KOPT-K1 (cell line): Measurements from ENCODE around the gene POLR2A.
"Not testable (repeated sequence)": the region's sequence is repeated elsewhere in the genome, so short reads cannot be mapped to it uniquely, and the experiment has no call there.

Source experiments
- H3K27ac ChIP-seq: fragments of 200-600 bp; sonication (generic); 2 replicates; pipeline ENCODE4 v1.5.1; 2016; ENCODE audit warnings: antibody characterized with exemption, mild to moderate bottlenecking, low read depth, low read length; ENCODE audit not compliant: poor library complexity, severe bottlenecking
- H3K36me3 ChIP-seq: fragments of 200-600 bp; sonication (generic); 2 replicates; pipeline ENCODE4 v1.5.1; 2017; ENCODE audit warnings: antibody characterized with exemption, mild to moderate bottlenecking, low read length, moderate library complexity; ENCODE audit not compliant: insufficient read depth
- H3K9me3 ChIP-seq: fragments of 200-600 bp; sonication (generic); 2 replicates; pipeline ENCODE4 v1.5.1; 2017; ENCODE audit warnings: antibody characterized with exemption, low read length, mild to moderate bottlenecking; ENCODE audit not compliant: insufficient read depth, poor library complexity, severe bottlenecking

POLR2A gene

DNA sequence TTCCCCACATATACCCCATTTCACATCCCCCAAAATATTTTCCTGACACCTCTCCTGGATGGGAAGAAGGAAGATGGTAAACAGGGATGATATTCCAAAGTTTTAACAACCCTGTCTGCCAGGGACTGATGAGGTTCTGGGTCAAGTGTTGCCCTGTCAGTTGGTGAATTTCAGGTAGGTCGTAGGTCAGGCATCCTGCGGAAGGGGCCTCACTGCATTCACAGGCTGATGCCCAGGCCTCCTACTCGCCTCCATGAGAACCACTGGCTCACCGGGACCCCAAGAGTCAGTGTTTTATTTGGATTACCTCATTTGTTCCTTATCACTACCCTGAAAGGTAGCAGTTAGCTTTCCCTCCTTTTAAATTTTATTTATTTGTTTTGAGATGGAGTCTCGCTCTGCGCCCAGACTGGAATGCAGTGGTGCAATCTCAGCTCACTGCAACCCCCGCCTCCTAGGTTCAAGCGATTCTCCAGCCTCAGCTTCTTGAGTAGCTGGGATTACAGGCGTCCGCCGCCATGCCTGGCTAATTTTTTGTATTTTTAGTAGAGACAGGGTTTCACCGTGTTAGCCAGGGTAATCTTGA is 15.3 kb upstream of the POLR2A start:
- H3K9me3 ChIP-seq, result no peaks in the 10 kb centered on the region
- peaks cover 20% of the 10 kb centered on the region for H3K36me3 ChIP-seq
- H3K27ac ChIP-seq, result no peak overlapping the region

DNA sequence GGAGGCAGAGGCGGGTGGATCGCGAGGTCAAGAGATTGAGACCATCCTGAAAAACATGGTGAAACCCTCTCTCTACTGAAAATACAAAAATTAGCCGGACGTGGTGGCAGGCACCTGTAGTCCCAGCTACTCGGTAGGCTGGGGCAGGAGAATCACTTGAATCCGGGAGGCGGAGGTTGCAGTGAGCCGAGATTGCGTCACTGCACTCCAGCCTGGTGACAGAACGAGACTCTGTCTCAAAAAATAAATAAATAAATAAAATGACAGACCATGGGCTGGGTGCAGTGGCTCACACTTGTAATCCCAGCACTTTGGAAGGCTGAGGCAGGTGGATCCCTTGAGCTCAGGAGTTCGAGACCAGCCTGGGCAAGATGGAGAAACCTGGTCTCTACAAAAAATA is 14.3 kb upstream of the POLR2A start:
- not testable (repeated sequence) for H3K27ac ChIP-seq, H3K9me3 ChIP-seq
- H3K36me3 ChIP-seq, result peaks cover 17% of the 10 kb centered on the region

DNA sequence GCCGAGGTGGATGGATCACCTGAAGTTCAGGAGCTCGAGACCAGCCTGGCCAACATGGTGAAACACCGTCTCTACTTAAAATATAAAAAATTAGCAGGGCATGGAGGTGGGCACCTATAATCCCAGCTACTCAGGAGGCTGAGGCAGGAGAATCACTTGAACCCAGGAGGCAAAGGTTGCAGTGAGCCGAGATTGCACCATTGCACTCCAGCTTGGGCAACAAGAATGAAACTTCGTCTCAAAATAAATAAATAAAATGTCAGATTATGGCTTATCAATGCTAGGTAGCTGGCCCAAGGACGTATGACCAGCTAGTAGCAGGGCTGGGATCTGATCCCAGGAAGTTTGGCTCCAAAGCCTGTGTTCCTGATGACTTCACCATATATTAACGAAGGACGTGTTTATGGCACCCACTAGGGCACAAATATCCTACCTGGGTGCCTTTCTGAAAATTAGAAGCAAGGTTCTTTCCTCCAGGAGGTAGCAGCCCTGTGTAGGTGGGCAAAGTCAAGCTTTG is 13.7 kb upstream of the POLR2A start:
- not testable (repeated sequence) for H3K9me3 ChIP-seq, H3K27ac ChIP-seq
- H3K36me3 ChIP-seq, result peaks cover 15% of the 10 kb centered on the region

DNA sequence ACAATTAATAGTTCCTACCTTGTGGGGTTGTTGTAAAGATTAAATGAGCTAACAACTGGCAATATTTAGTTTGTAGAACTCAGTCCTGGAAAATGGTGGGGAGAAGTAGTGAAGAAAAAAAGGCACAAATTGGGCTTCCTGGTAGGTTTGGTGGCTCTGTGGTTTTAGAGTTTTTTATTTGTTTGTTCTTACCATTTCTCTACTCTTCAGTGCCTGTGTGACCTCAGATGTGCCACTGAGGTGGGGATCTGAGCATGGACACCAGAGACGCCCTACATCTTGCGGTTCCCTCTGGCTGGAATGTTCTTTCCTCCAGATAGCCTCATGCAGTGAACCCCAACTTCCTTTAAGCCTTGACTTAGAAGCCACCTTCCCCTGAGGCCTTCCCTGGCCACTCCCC is 12.4 kb upstream of the POLR2A start:
- H3K9me3 ChIP-seq, result no peaks in the 10 kb centered on the region
- H3K36me3 ChIP-seq, result peaks cover 4% of the 10 kb centered on the region
- H3K27ac ChIP-seq, result peak overlapping the region; percentile 10

DNA sequence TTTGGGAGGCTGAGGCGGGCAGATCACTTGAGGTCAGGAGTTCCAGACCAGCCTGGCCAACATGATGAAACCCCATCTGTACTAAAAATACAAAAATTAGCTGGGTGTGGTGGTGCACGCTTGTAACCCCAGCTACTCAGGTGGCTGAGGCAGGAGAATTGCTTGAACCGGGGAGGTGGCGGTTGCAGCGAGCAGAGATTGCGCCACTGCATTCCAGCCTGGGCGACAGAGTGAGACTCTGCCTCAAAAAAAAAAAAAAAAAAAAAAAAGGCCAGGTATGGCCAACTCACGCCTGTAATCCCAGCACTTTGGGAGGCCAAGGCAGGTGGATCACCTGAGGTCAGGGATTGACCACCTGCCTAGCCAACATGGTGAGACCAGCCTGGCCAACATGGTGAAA is 9.4 kb upstream of the POLR2A start:
- not testable (repeated sequence) for H3K9me3 ChIP-seq, H3K27ac ChIP-seq, H3K36me3 ChIP-seq

DNA sequence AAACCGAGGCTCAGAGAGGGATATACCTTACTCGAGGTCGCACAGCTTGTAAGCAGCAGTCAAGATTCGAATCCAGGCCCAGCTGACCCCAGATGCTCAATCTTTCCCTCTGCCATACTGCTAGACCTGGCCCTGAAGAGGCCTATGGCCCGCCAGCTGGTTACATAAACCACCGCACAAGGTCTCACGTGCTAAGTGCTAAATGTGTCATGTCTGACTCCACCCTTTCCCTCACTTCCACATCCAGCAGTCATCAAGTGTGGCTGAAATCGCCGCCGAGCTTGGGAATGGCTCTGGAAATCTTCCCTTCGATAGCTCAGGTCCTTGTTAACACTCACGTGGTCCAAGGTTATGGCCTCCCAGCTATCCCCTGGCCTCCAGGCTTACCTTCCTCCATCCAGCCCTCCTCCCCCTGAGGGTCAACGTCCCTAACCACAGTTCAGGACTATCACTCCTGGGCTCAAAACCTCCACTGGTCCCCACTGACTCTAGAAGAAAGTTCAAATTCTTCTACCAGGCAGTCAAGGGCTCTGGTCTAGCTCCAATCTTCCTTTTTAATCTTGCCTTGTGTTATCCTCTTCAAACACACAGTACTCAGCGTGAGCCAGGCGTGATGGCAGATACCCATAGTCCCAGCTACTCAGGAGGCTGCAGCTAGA is 8.3 kb upstream of the POLR2A start:
- H3K36me3 ChIP-seq, result no peaks in the 10 kb centered on the region
- H3K27ac ChIP-seq, result no peak overlapping the region
- H3K9me3 ChIP-seq, result no peaks in the 10 kb centered on the region

DNA sequence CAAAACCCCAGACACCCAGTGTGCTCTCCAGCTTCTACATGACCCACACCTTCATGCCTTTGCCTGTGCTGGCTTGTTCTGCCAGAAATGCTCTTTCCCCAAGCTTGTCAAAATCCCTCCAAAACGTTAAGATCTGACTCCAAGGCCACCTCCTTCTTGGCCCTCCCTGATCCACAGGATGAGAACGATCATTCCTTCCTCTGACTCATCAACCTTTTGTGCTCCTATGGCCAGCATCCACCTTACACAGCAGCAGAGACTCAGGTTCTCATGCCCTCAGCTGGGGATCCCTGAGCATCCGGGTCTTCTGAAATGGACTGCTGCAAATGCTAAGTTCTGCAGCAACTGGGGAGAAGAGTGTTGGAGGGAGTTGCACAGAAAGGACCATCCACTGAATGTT is 7.7 kb upstream of the POLR2A start:
- Histone ChIP-seq H3K9me3 (no peaks in the 10 kb centered on the region), H3K27ac (no peak overlapping the region), H3K36me3 (no peaks in the 10 kb centered on the region)

DNA sequence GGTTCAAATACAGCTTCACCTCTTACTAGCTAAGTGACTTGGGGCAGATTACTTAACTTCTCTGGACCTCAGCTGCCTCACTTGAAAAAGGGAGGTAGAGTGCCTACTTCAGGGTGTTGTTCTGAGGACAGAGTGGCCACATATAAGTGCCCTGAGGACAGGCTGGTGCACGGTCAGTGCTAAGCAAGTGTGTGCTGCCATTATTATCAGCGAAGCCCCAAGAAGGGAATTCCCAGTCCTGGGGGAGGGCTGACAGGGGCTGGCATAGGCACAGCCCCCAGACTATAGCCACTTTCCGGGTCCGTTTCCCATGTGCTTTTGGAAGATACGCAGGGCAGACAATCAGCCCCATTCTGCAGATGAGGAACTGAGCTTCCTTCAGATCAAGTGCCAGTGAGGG is 7.2 kb upstream of the POLR2A start:
- Histone ChIP-seq H3K27ac (no peak overlapping the region), H3K9me3 (no peaks in the 10 kb centered on the region), H3K36me3 (no peaks in the 10 kb centered on the region)

DNA sequence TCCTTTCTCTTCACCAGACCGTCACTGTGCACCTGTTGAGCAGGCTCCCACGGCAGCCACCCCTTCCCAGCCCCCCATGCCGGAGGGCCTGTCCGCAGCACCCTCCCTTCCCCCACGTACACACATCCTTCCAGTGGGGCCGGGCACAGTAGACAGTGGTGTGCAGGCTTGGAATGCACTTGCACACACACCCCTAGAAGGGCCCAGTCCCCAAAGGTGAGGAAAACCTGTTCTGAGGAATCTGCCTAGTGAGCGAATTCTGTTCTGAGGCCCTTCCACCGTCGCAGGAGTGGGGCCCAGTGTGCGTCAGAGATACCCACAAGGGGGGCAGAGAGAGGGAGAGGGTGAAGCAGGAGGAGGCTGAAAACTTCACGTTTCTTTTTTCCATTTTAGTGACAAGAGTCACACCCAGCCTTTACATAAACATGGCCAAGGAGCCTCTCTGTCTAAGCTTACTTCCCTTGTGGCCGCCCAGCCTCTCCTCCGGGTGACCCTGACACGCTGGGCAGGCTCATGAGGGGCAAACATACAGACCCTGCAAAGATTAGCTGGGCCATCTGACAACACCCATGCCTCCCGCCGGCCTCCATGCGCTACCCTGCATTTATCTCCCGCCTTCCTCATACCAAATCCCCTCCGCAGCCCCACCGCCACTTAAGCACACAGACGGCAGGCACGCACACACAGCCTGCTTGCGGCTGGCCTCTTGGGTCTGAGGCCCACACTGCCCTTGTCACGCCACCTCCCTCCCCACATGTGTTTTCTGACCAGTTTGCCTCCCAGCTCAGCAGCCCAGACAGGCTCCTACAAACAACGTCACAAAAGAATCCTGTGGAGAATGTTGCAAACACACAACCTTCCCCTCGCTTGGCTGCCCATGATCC is 6.5 kb upstream of the POLR2A start:
- Histone ChIP-seq H3K27ac (peak overlapping the region; percentile 20), H3K9me3 (no peaks in the 10 kb centered on the region), H3K36me3 (no peaks in the 10 kb centered on the region)

DNA sequence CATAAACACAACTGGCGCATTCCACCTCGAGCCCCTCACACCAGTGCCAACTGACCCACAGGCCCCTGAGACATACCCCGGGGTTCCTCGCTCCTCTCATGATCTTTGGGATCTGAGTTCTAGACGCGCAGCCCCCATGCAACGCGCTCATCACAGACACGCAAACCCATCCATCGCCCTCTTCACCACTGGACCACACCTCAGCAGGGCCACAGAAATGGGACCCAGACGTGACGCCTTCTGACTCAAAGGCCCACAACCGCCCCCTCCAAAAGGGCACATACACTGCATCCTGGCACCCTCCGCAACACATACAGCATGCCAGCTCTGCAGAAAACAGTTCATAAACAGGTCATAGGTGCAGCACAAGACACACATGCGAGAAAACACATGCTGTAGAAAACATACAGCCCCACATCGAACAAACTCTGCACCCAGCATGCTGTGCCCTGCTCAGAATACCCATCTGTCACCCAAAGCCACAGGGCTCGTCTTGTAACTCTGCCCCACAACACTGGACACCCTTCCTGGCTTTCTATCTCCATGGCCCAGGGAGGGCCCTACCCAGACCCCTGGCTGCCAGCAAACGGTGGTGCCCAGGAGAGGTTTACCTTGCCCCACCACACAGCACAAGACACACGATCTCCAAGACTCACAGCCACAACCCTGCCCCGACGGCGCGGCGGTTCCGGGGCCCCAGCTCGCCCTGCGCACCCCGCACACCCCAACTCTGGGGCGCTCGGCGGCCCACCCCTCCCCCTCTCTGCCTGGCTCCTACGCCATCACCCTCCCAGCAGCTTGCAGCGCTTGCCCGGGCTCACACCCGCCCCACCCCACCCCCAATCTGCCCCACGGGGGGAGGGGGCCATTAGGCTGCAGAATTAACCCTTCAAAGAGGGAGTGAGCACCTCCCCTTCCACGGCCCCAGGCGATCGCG is 5.6 kb upstream of the POLR2A start:
- Histone ChIP-seq H3K27ac (peak overlapping the region; percentile 89), H3K36me3 (no peaks in the 10 kb centered on the region), H3K9me3 (no peaks in the 10 kb centered on the region)

DNA sequence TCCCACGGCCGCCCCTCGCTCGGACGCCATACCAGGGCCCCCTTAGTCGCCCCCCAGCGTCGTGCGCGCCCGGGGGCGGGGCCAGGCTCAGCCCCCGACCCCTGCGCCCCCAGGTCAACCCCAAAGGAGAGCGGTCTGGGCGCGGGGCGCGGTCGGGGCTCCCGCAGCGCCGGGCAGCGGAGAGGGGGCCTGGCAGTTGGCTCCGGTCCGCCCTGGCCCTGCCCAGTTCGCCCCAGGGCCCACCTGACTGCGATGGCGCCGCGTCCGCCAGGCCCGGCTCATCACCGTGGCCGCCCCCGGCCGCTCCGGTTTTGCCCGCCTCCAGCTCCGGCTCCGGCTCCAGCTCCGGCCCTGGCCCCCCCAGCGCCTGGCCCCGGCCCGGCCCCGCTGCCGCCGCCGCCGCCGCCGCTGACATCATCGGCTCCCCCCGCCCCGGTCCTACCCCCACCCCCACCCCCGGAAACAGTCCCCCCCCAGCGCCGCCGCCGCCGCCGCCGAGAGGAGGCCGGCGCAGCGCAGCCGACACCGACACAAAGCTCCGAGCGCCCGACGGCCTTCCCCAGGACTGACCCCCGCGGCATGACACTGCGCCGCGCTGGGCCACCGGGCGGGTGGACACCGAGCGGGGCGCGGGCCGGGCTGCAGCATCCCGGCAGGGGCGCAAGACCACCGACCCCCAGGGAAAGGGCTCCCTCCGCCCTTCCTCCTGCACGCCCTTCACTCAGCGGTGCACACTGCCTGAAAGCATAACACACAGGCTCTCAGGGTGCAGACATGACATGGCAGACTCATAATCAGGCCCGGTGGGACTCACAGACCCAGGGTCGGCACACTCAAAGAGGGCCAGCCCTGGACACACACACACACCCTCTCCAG is 4.7 kb upstream of the POLR2A start, which contains the start of gene ZBTB4:
ZBTB4 (minus strand) TSS at position 419 of the 876 bp plus-strand sequence. CDS start 12,830 bp downstream, outside the sequence.
- H3K27ac ChIP-seq, result peak within 1 kb of the TSS; percentile 89
- no peaks in the 10 kb centered on the region for H3K36me3 ChIP-seq
- H3K9me3 ChIP-seq, result no peaks in the 10 kb centered on the region

DNA sequence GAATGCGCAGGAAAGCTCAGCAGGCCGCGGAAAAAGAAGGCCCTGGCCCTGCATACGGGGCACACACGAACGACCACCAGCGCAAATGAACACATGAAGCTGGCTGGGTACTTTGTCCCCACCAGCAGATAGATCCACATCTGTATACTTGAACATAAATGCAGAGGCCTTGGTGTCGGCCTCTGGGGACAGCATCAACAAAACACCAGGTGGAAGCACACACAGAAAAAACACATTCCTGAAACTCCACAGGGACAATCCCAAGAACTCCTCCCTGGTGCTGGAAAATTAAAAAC is 4.1 kb upstream of the POLR2A start:
- H3K9me3 ChIP-seq, result no peaks in the 10 kb centered on the region
- no peaks in the 10 kb centered on the region for H3K36me3 ChIP-seq
- peak overlapping the region; percentile 89 for H3K27ac ChIP-seq

DNA sequence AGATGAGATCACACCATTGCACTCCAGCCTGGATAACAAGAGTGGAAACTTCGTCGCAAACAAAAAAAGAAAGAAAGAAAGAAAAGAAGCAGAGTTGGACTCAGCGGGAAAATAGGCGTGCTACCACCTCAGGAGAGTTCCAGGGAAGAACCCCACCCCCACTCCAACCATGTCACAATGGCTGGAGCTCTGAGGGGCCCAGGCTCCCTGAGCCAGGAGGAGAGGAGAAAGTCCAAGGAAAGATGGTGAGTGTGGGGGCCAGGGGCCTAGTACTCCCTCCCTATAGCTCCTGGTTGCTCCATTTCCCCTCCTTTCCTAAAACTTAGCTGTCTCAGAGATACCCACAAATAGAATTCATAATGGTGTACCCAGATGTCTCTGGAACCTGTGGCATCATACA is 2.9 kb upstream of the POLR2A start, which contains the start of gene SLC35G6:
SLC35G6 (plus strand) TSS at position 172 of the 400 bp plus-strand sequence; CDS start at position 243, 71 bp downstream.
- not testable (repeated sequence) for H3K36me3 ChIP-seq, H3K9me3 ChIP-seq
- peak within 1 kb of the TSS; percentile 89 for H3K27ac ChIP-seq
